Panc1 (cell line): ENCODE results near the gene EVA1C.
"Not testable (repeated sequence)": the region's sequence is repeated elsewhere in the genome, so short reads cannot be mapped to it uniquely, and the experiment has no call there.

ENCODE experiments used
- CTCF ChIP-seq: fragments of 450-650 bp; IDR thresholded peaks from 2 replicates; pipeline ENCODE4 v1.5.1; 2017; ENCODE audit warnings: mild to moderate bottlenecking
- SIN3A ChIP-seq: IDR thresholded peaks from 2 replicates; pipeline ENCODE4 v1.6.1; 2012; ENCODE audit warnings: low read depth, mild to moderate bottlenecking, low read length, moderate library complexity, borderline replicate concordance; ENCODE audit not compliant: insufficient read depth

GRCh38 chr21:32450881-32451701 is 38.6 kb downstream of the EVA1C start:
- TF ChIP-seq CTCF, SIN3A: not testable (repeated sequence)
